Posterior cingulate gyrus (tissue), 11 donors: ENCODE results near the gene KRTAP12-2.
A peak's percentile ranks its signal among the peaks of the same experiment; 100 is the strongest.
"Not testable (repeated sequence)": the region's sequence is repeated elsewhere in the genome, so short reads cannot be mapped to it uniquely, and the experiment has no call there.

Experiments used
- DNase-seq, 10 donors: peaks; one replicate each; pipeline versions ENCODE4 v3.0.0 to v3.0.0-alpha.2; 2020 to 2021; ENCODE audit warnings: mixed read lengths in 3 of 10
- intact Hi-C: fragments of 100-400 bp; cut with DNase I; formaldehyde crosslinking; loops from one replicate; pipeline ENCODE4 v1.15.1; 2023

The KRTAP12-2 gene

GRCh38 chr21:44637018-44637850 is 29.5 kb downstream of the KRTAP12-2 start, which contains the start of gene KRTAP10-10:
Gene KRTAP10-10 (plus strand): TSS chr21:44637356. CDS start chr21:44637418, 62 bp downstream.
- intact Hi-C loops, result no loop called here
- peak in 5 of 10 donors; percentile 4 to 76 (median 46) for DNase-seq

- peak in 1 of 10 donors; percentile 70 for DNase-seq
- intact Hi-C loops, result no loop called here
These were observed 30.3 kb downstream of the KRTAP12-2 start for GRCh38 chr21:44636209-44637017.

GRCh38 chr21:44632067-44632466 is 34.7 kb downstream of the KRTAP12-2 start:
- DNase-seq, result no peak
- intact Hi-C loops, result no loop called here

DNA sequence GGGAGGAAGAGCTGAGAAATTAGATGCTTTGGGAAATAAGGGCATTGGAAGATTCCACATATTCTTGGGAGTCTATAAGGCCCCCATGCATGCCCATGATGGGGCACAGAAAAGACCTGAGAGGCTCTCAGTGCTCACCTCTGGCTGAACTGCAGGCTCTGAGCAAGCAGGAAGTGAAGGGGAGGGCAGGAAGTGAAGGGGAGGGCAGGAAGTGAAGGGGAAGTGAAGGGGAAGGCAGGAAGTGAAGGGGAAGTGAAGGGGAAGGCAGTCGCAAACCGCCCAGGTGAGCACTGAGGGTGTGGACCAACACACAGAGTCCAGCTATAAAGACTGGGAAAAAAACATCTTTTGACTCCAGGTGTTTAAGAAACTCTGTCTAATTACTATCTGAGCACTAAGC is 36.3 kb downstream of the KRTAP12-2 start:
- intact Hi-C loops, result no loop called here
- DNase-seq, result no peak

DNA sequence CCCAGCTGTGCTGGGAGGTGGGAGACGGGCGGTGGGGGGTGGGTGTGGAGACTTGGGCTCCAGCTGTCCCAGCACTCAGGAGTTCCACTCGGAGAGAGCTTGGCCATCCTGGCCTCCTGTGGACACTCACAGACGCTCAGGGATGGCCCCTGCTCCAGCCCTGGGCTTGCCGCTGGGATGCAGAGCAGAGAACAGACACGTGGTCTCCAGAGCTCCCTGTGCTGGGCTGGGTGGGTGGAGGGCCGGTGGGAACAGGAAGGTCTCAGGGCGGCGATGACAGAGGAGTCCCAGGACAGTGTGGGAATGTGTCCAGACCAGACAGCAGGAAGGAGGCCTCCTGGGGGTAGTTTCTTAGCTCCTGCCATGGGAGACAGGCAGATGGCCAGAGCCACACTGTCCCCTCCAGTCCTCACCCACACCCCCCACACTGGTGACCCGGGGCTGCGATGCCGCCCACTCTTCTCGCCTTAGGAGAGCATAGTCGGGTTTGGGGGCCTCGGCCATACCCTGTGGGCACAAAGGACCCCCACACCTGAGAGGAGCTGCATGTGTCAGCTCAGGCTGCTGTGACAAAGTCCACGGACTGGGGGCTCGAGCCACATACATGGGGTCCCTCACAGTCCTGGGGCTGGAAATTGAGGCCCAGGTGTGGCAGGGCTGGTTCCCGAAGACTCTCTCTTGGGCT is 37.9 kb downstream of the KRTAP12-2 start:
- peak in 3 of 10 donors; percentile 49 to 69 (median 62) for DNase-seq
- intact Hi-C loops, result no loop called here

DNA sequence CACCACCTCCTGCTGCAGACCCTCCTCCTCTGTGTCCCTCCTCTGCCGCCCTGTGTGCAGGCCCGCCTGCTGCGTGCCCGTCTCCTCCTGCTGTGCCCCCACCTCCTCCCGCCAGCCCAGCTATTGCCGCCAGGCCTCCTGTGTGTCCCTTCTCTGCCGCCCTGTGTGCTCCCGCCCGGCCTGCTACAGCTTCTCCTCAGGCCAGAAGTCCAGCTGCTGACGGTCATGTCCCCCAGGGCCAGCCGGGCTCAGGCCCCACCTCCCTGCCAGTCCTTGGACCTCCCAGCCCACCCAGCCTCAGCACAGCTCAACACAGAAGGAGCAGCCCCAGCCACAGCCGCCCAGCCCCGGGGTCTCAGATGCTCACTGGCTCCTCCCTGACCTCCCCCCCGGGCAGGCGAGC is 38.9 kb downstream of the KRTAP12-2 start:
- DNase-seq, result peak in 1 of 10 donors; percentile 30
- intact Hi-C loops, result not testable (repeated sequence)

GRCh38 chr21:44627181-44627822 is 39.4 kb downstream of the KRTAP12-2 start:
- intact Hi-C loops, result not testable (repeated sequence)
- DNase-seq, result peak in 2 of 10 donors; percentile 42 to 62

GRCh38 chr21:44626673-44627143 is 40.0 kb downstream of the KRTAP12-2 start, which contains the start of gene KRTAP10-9:
Gene KRTAP10-9 (plus strand): TSS chr21:44627093. CDS start chr21:44627172, 79 bp downstream.
- DNase-seq, result peak in 1 of 10 donors; percentile 7
- intact Hi-C loops, result no loop called here

DNA sequence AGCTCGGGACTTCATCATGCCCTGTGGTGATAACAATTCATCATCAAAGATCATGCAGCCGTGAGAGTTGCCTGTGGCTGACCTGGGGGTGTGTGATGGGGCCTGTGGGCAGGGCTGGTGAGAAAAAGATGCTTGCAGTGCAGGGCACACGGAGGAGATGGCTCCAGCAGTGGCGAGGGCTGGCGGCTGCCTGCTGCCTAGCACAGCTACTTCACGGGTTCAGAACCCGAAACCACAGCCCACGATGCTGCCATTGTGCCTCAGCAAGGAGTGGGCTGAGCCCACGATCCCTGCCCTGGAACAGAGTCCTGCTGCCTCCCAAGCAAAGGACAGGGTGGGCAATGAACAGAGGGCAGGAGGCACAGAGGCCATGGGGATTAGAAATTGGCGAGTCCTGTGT is 40.5 kb downstream of the KRTAP12-2 start:
- intact Hi-C loops, result no loop called here
- DNase-seq, result peak in 2 of 10 donors; percentile 45 to 57

DNA sequence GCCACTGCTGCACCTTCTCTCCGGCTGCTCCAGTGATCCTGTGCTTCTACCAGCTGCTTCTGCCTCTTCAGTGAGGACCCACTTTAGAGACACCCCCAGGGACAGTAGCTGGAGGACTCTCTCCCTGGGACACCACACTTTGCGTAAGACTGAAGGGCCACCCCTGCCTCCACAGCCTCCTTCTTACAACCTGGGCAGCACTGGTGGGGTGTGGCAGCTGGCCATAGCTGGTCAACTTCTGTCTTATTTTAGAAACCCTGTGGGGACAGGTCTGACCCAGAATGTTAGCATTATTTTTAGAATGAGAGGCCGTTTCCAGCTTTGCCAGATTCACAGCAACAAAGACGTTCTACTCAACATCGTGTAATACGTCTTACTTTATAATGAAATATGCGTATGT is 41.0 kb downstream of the KRTAP12-2 start:
- intact Hi-C loops, result no loop called here
- peak in 1 of 10 donors; percentile 18 for DNase-seq

- intact Hi-C loops, result no loop called here
These were observed 43.2 kb downstream of the KRTAP12-2 start for GRCh38 chr21:44623575-44623974.

GRCh38 chr21:44619886-44620285 is 46.8 kb downstream of the KRTAP12-2 start:
- DNase-seq, result no peak
- intact Hi-C loops, result no loop called here

More at GRCh38 chr21:44623575-44623974, 43.2 kb downstream of the KRTAP12-2 start:
- no peak for DNase-seq

DNA sequence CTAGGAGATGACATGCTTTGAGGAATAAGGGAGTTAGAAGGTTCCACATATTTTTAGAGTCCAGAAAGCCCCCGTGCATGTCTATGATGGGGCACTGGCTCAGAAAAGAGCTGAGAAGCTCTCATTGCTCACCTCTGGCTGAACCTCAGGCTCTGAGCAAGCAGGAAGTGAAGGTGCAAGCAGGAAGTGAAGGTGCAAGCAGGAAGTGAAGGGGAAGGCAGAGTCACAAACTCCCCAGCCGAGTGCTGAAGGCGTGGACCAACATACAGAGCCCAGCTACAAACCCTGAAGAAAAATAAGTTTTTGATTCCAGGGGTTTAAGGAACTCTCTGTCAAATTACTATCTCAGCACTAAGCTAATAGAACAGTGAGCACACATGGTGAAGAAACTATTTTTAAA is 47.8 kb downstream of the KRTAP12-2 start:
- no peak for DNase-seq
- intact Hi-C loops, result no loop called here

DNA sequence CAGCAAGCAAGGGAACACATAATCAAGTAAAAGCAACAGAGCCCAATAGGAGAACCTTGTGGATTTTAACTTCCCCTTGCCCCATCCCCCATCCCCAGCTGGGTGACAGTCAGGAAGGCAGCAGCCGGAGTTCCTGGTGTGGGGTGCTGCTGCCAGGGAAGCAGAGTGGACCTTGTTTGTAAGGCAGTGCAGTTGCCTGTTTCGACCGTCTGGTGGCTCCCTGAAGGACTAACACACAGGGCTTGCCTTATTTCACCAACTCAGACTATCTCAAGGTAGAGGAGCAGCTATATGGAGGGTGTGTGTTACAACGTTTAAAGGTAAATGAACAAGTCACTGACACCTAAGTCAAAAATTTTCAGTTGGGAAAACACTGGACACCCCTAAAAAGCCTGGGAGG is 48.2 kb downstream of the KRTAP12-2 start:
- intact Hi-C loops, result no loop called here
- peak in 1 of 10 donors; percentile 8 for DNase-seq

DNA sequence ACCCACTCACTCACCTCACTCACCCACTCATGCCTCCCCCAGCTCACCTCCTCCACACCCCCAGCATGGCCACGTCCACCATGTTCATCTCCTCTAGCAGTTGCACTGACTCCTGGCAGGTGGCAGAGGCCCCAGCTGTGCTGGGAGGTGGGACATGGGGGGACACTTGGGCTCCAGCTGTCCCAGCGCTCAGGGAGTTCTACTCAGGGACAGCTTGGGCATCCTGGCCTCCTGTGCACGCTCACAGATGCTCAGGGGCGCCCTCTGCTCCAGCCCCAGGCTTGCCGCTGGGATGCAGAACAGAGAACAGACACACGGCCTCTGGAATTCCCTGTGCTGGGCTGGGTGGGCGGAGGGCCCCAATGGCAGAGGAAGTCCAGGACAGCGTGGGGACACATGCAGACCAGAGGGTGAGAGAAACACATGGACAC is 49.6 kb downstream of the KRTAP12-2 start:
- intact Hi-C loops, result no loop called here
- DNase-seq, result peak in 1 of 10 donors; percentile 46

- intact Hi-C loops, result no loop called here
- peak in 2 of 10 donors; percentile 37 to 58 for DNase-seq
These were observed 50.2 kb downstream of the KRTAP12-2 start for GRCh38 chr21:44616591-44616926.
